ENCODE measurements around the gene GALNT1.

GRCh38 chr18:35672897-35673296 is 91.4 kb downstream of the GALNT1 start:
- TF ChIP-seq HOXB13 (CRISPR knock-in tag; IDR thresholded peaks at IDR 0.05; ENCODE audit: low read depth) (no peak), EP300 (IDR thresholded peaks at IDR 0.05) (no peak), CTCF (IDR thresholded peaks at IDR 0.05) (no peak), PHF8 (IDR thresholded peaks at IDR 0.05; ENCODE audit: borderline replicate concordance, low read depth) (no peak), NFE2L2 (conservative IDR thresholded peaks at IDR 0.05; ENCODE audit: low read length) (no peak)
